DOHH2 (cell line): ENCODE data around the gene SLC35F1.

ENCODE experiments used
- H3F3A ChIP-seq: fragments of 200-600 bp; sonication (generic), shearing (Covaris generic); 2 replicates; pipeline ENCODE4 v1.6.0; 2016; ENCODE audit warnings: antibody characterized with exemption, mild to moderate bottlenecking; ENCODE audit not compliant: control insufficient read depth, insufficient read depth
- H3K27ac ChIP-seq: fragments of 200-600 bp; sonication (generic); 2 replicates; pipeline ENCODE4 v1.5.1; 2014; ENCODE audit warnings: low read depth, mild to moderate bottlenecking, low read length, moderate library complexity
- H3K27me3 ChIP-seq: fragments of 200-600 bp; sonication (generic); 2 replicates; pipeline ENCODE4 v1.6.1; 2014; ENCODE audit warnings: mild to moderate bottlenecking, low read length, mixed read lengths; ENCODE audit not compliant: control insufficient read depth
- H3K36me3 ChIP-seq: fragments of 200-600 bp; sonication (generic); 2 replicates; pipeline ENCODE4 v1.6.1; 2014; ENCODE audit warnings: mild to moderate bottlenecking, low read length, moderate library complexity, mixed read lengths; ENCODE audit not compliant: control insufficient read depth
- H3K4me1 ChIP-seq: fragments of 200-600 bp; sonication (generic); 2 replicates; pipeline ENCODE4 v1.6.1; 2014; ENCODE audit warnings: mild to moderate bottlenecking, low read length, mixed read lengths; ENCODE audit not compliant: control insufficient read depth
- H3K4me2 ChIP-seq: fragments of 200-600 bp; sonication (generic); 2 replicates; pipeline ENCODE4 v1.6.0; 2014; ENCODE audit warnings: mild to moderate bottlenecking, low read length, moderate library complexity
- H3K4me3 ChIP-seq: fragments of 200-600 bp; sonication (generic); 2 replicates; pipeline ENCODE4 v1.5.1; 2014; ENCODE audit warnings: mild to moderate bottlenecking, low read length, mixed read lengths
- H3K79me2 ChIP-seq: fragments of 200-600 bp; sonication (generic); 2 replicates; pipeline ENCODE4 v1.6.1; 2014; ENCODE audit warnings: mild to moderate bottlenecking, low read length, mixed read lengths; ENCODE audit not compliant: control insufficient read depth
- H3K9me2 ChIP-seq: fragments of 200-600 bp; sonication (generic); replicated peaks from 2 replicates; pipeline ENCODE4 v1.6.1; 2014; ENCODE audit warnings: mild to moderate bottlenecking, low read length, mixed read lengths; ENCODE audit not compliant: control insufficient read depth
- H3K9me3 ChIP-seq: fragments of 200-600 bp; sonication (generic); 2 replicates; pipeline ENCODE4 v1.6.1; 2014; ENCODE audit warnings: antibody characterized with exemption, low read length, mixed read lengths; ENCODE audit not compliant: control insufficient read depth, insufficient read depth
- H4K20me1 ChIP-seq: fragments of 200-600 bp; sonication (generic); 2 replicates; pipeline ENCODE4 v1.6.0; 2014; ENCODE audit warnings: low read depth, mild to moderate bottlenecking, antibody characterized with exemption, low read length, moderate library complexity; ENCODE audit not compliant: control insufficient read depth, insufficient read depth
- CTCF ChIP-seq: fragments of 200-600 bp; sonication (generic); IDR thresholded peaks from one replicate; pipeline ENCODE4 v1.5.1; 2014; ENCODE audit warnings: antibody characterized with exemption, mild to moderate bottlenecking, low read depth, low read length; ENCODE audit not compliant: poor library complexity, severe bottlenecking
- EZH2phosphoT487 ChIP-seq: fragments of 200-600 bp; sonication (generic); IDR thresholded peaks from 2 replicates; pipeline ENCODE4 v1.6.1; 2017; ENCODE audit warnings: borderline replicate concordance, mild to moderate bottlenecking, antibody characterized with exemption, low read length, moderate library complexity, mixed read lengths

Gene SLC35F1

DNA sequence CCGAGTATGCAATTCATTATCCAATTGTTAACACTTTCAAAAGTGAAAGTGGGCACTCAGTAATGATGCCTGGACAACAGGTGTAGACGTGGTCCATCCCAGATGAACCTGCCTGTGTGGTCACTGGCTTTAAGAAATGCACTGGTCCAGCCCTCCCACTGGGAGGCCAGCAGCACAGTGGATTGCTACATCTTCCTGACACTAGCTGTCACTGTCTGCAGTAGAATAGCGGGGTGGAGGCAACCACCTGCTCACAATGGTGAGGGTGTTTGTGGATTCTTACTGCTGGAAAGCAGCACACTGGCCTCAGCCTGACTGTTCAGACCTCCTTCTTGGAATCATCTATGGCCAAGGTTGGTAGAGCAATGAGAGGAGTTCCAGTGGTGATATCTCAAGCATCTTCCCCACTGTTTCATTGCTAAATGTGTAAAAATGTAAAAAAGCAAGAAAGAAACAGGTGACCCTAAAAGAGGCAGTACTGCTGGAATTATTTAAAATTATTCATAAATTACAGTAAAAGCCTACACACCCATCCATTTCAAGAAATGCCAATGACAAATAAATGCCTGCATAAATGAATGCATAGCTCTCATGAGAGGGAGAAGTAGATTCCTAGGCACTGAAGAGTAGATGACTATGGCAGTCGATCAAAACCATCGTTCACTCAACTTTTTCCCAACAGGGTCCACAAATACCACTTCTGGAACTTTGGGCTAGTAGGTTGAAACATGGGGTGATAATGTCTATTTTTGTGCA is 413.0 kb downstream of the SLC35F1 start:
- no peak overlapping the region for H3K27ac ChIP-seq
- TF ChIP-seq EZH2phosphoT487 = no peak
- no peak for TF ChIP-seq CTCF
- H3K9me3 ChIP-seq = no peaks in the 10 kb centered on the region
- H3K4me3 ChIP-seq = no peak overlapping the region
- 0 out of 2 replicates have a peak, but pooled peaks cover 4% of the 10 kb centered on the region for H3K27me3 ChIP-seq
- no peaks in the 10 kb centered on the region for H3F3A ChIP-seq
- H3K4me1 ChIP-seq = no peaks in the 10 kb centered on the region
- H3K79me2 ChIP-seq = no peaks in the 10 kb centered on the region
- H3K4me2 ChIP-seq = no peak overlapping the region
- H3K36me3 ChIP-seq = no peaks in the 10 kb centered on the region
- no peaks in the 10 kb centered on the region for H3K9me2 ChIP-seq
- H4K20me1 ChIP-seq = no peaks in the 10 kb centered on the region

DNA sequence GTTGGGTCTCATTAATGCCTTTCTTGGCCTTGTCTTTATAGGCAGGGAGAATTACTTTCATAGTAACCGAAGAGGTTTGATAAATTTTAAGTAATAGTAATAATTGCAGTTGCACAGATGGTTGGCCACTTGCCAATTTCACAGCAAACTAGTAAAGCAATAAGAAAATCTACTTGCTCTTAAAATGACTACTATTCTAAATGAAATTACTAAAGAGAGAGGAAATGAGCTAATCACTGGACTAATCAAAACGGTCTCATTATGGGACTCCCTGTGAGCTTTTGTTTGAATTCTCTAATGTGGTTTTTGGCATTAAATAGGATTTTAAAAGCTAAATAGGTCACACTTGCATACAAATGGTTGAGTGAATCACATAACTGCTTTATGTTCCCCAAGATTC is 413.6 kb downstream of the SLC35F1 start:
- no peak overlapping the region for H3K27ac ChIP-seq
- H3K9me2 ChIP-seq = no peaks in the 10 kb centered on the region
- 0 out of 2 replicates have a peak, but pooled peaks cover 4% of the 10 kb centered on the region for H3K27me3 ChIP-seq
- H3K79me2 ChIP-seq = no peaks in the 10 kb centered on the region
- H3K9me3 ChIP-seq = no peaks in the 10 kb centered on the region
- no peaks in the 10 kb centered on the region for H3K4me1 ChIP-seq
- no peaks in the 10 kb centered on the region for H3K36me3 ChIP-seq
- no peaks in the 10 kb centered on the region for H4K20me1 ChIP-seq
- H3K4me3 ChIP-seq = no peak overlapping the region
- H3F3A ChIP-seq = no peaks in the 10 kb centered on the region
- no peak overlapping the region for H3K4me2 ChIP-seq
- TF ChIP-seq CTCF = no peak
- no peak for TF ChIP-seq EZH2phosphoT487

- Histone ChIP-seq H3K27ac (no peak overlapping the region), H3K79me2 (no peaks in the 10 kb centered on the region), H3K4me1 (no peaks in the 10 kb centered on the region), H3K27me3 (0 out of 2 replicates have a peak, but pooled peaks cover 2% of the 10 kb centered on the region), H3K36me3 (no peaks in the 10 kb centered on the region), H3F3A (no peaks in the 10 kb centered on the region), H4K20me1 (no peaks in the 10 kb centered on the region), H3K4me3 (no peak overlapping the region), H3K9me2 (no peaks in the 10 kb centered on the region), H3K9me3 (no peaks in the 10 kb centered on the region), H3K4me2 (no peak overlapping the region)
- no peak for TF ChIP-seq CTCF
- no peak for TF ChIP-seq EZH2phosphoT487
Observed at GRCh38 chr6:118324116-118324515, 417.1 kb downstream of the SLC35F1 start.
